ENCODE measurements around the gene IFI27.
A peak's percentile ranks its signal among the peaks of the same experiment; 100 is the strongest.
"Not testable (repeated sequence)": the region's sequence is repeated elsewhere in the genome, so short reads cannot be mapped to it uniquely, and the experiment has no call there.

IFI27 gene

DNA sequence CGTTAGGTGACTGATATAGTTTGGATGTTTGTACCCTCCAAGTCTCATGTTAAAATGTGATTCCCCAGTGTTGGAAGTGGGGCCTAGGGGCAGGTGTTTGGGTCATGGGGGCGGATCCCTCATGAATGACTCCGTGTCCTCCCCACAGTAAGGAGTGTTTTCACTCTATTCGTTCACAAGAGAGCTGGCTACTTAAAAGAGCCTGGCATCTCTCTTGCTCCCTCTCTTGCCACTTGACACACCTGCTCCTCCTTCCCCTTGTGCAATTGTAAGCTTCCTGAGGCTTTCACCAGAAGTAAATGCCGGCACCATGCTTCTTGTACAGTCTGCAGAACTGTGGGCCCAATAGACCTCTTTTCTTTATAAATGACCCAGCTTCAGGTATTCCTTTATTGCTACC lies 16.3 kb downstream of the IFI27 start:
- DNase-seq: no peak

- no peak for DNase-seq
Observed at GRCh38 chr14:94127330-94127729, 16.8 kb downstream of the IFI27 start.

DNA sequence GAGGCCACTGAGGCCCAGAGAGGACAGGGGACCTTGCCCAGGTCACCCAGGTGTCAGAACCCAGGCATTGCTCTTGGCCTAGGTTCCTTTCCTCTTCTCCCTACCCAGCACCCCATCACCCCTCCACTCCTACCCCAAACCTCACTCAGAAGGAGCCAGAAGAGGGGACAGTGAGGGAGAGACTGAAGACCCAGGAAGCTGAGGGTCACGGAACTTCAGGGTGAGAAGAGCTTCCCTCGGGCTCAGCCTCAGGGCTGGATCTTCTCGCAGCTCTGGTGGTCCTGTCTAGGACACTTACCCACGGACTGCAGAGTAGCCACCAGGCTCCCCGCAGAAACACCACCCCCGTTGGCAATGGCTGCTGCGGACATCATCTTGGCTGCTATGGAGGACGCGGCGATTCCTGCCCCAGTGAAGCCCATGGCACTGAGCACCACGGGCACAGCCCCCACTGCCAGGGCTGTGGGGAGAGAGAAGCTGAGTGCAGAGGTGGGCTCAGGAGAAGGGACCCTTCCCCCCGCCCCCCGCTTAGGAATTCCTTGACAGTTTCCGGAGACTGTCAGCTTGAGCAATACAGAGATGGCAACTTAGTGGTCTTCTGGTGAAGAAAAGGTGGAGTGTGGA lies 17.8 kb downstream of the IFI27 start:
- DNase-seq: no peak

DNA sequence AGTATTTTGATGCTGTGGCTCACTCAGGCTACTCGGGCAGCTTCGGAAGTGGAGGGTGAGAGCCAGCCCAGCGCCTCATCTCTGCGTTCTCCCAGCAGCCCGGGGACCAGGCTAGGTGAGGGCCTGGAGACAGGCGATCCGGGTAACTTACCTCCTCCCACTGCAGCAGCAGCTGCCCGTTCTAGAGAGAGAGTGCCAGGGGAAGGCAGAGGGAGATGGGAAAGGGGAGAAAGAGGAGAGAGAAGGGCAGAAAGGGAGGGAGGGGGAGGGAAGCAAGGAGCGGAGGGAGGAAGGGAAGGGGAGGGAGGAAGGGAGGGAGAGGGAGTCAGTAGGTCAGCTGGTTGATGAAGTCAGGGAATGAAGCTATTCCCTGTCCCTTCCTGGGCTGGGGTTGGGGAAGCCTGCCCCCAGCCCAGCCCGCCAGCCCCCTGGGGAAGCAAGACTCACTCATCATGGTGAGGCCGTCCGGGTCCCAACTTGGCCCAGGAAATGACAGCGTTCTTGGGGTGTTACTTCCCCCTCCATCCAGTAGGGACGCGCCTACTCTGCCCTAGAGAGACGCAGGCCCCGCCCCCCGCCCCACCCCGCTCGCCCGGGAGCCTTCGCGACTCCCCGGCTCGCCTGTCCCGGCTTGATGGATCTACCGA lies 18.7 kb downstream of the IFI27 start, which contains the start of gene IFI27L2:
TSS of gene IFI27L2 (minus strand) at position 494 of the 647 bp plus-strand sequence. CDS start at position 454, 40 bp downstream.
- DNase-seq: peak; percentile 49

- DNase-seq: no peak
Observed at GRCh38 chr14:94129758-94130414, 19.4 kb downstream of the IFI27 start.

DNA sequence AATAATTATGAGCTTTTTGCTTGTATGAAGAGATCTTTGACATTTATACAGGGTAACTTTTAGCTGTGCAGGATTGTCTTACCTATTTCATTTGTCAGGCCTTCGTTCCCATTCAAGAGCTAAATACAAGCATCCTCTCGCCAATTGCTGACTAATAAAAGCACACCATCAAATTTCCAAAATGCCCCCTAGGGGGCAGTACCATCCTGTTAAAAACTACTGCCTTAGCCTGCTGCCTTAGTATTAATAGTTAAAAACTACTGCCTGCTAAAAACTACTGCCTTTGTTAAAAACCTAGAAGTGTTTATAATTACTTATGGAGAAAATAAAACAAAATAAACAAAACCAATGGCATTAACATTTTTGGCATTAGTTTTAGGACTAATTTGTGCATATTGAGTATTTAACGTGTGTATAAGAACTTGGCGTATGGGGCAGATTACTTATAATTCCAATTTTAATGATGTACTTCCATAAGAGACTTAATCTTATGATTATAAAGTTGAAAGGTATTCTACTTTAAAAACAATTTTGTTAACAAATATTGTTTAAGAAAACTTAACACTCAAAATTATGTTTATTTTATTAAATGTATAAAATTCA lies 21.9 kb downstream of the IFI27 start:
- peak; percentile 62 for DNase-seq

- DNase-seq: no peak
Observed at GRCh38 chr14:94135476-94135875, 24.9 kb downstream of the IFI27 start.

GRCh38 chr14:94136575-94137331 lies 26.2 kb downstream of the IFI27 start:
- DNase-seq: peak; percentile 82

- DNase-seq: no peak
Observed at GRCh38 chr14:94138251-94138650, 27.7 kb downstream of the IFI27 start.

- no peak for DNase-seq
Observed at GRCh38 chr14:94139006-94139405, 28.5 kb downstream of the IFI27 start.

- DNase-seq: no peak
Observed at GRCh38 chr14:94139421-94139820, 28.9 kb downstream of the IFI27 start.

GRCh38 chr14:94142247-94142646 lies 31.7 kb downstream of the IFI27 start:
- no peak for DNase-seq

- no peak for DNase-seq
Observed at GRCh38 chr14:94142836-94143235, 32.3 kb downstream of the IFI27 start.

DNA sequence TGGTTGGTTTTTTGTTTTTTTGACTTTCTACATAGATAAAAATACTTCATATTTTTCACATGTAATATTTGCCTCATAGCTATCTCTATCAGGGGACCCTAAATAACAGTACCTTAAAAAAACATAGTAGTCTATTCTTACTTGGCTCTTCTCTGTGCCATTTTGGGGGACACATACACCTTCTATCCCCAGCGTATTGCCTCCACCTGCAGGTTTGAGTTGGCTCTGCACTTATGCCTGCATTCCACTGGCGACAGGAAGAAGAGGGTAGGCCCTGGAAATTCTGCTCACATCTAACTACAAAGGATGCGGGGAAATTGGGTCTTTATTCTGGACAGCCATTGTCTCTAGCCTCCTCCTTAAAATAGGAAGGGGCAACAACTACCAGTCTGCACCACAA lies 32.7 kb downstream of the IFI27 start:
- no peak for DNase-seq

DNA sequence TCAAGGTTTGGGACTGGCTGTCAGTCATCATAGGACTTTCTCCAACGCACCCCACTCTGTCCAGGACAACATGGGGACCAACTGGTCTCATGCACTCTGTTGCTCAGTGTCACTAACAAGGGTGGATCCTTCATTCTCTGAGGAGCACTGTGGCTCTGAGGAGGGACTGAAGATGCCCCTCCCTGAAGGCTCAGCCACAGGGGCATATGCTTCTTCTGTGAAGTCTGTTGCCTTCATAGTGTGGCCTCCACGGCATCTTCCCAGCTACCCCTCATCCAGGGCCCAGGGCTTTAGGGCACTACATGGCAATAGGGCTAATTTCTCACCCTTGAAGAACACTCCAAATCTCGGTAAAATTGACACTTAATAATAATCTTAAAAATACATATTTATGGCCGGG lies 33.2 kb downstream of the IFI27 start:
- DNase-seq: no peak

GRCh38 chr14:94144765-94145164 lies 34.2 kb downstream of the IFI27 start:
- no peak for DNase-seq

DNA sequence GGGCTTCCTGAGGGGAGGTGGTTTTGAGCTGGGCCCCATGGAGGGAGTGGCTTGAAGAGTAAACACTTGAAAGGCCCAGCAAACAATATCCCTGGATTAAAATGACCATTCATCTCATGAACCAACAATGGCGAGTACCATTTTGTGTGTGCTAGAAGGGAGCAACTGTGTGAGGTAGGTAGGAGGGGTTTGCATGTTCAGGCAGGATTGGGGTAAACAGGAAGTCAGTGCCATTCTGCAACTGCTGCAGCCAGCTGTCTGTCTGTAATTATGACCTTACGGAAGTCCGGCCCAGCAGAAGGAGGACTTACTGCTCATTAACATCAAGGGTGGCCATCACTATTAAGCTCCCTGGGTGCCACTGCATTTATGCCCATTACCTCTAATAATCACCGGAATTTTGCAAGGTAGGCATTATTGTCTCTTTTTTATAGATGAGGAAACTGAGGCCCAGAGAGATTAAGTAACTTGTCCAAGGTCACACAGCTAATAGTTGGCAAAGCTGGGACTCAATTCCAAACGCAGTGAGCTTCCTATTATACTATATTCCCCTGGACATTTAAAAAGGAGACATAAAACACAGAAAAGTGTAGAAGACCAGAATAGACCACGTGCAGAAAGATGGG lies 35.5 kb downstream of the IFI27 start:
- no peak for DNase-seq

DNA sequence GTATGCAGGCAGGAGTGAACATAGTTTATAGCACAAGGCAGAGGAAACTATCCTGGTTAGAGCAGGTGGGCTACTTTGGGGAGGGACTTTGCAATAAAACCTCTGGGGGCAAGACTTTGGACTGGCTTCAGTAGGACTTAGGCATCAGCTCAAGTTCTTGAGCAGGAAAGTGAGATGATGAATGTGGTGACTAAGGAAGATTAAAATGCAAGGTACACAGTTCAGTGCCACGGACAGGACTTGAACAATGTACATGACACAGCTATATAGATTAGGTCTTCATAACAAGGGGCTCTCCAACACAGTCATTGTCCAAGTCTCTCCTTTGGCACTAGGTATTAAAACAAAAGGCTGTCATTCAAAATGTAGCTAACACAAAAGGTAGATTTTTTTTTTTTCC lies 42.1 kb downstream of the IFI27 start:
- no peak for DNase-seq

- DNase-seq: no peak
Observed at GRCh38 chr14:94153750-94154342, 43.3 kb downstream of the IFI27 start.

DNA sequence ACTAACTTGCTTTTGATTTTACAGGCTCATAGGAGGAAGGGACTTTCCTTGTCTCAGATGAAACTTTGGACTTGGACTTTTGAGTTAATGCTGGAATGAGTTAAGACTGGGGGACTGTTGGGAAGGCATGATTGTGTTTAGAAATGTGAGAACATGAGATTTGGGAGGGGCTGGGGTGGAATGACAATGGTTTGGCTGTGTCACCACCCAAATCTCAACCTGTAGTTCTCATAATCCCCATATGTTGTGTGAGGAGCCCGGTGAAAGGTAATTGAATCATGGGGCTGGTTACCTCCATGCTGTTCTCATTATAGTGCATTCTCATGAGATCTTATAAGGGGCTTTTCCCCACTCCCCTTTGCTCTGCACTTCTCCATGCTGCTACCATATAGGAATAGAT lies 45.6 kb downstream of the IFI27 start:
- not testable (repeated sequence) for DNase-seq

DNA sequence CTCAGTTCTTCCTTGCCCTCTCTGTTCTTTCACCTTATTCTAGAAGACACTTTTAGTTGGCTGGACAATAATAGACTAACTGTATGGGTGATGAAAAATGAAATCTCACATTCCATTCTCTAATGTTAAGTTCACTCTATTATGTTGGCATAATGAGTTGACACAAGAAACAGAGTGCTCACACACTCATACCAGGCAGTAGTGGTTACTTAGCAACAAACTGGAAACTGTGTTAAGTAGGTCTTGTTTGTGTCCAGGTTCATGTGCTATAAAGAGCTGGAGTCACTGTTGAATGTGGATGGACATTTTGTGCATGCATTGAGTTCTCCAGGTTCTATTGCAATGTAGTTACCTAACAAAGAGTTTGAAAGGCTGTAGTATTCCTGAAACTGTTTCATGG lies 46.7 kb downstream of the IFI27 start:
- DNase-seq: no peak

DNA sequence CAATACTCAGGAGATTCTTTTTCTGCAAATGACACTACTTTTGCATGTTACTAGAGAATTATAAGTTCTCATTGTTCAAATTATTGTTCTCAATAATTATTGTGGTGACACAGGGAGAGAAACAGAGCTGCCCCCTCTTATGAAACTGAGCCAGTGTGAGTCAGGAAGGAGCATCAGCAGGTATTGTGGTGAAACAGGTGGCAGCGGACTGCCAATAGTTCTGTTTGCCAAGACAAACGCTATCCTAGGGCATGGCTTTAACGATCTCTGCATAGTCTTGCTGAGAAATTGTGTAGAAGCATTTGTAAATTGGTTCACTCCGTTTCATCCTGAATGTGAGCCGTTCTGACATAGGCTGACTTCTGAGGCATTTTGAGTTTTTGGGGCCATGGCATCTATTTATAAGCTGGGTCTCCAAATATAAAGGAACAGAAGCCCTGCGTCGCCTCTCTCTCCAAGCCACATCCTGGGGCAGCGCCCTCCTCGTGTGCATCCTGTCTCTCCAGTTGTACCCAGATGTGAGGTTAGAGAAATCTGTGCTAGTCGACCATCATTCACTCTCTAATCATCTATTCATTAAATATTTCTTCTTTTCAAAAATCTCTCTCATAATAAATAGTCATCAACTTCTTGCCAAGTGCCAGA lies 47.8 kb downstream of the IFI27 start:
- peak; percentile 11 for DNase-seq

Measured in activated gamma-delta T cell treated with Interleukin-2 at 50 U/mL for 16 hours (primary cell).